HEK293 (cell line): ENCODE results near the gene RAB21.

Experiments used
- CTCF ChIA-PET: fragments of 350-600 bp; formaldehyde crosslinking; extraction: SDS; loops from one replicate; lab custom pipeline; 2021; ENCODE audit warnings: antibody characterized with exemption; lab: Yijun Ruan, JAX
- POLR2A ChIA-PET: fragments of 300-600 bp; formaldehyde crosslinking; extraction: SDS; loops from one replicate; lab custom pipeline; 2020; ENCODE audit warnings: antibody characterized with exemption, inconsistent platforms; lab: Yijun Ruan, JAX
- H3K27ac ChIP-seq: fragments of 200-500 bp; sonication (Bioruptor generic); 2 replicates; pipeline ENCODE4 v1.5.1; 2014; ENCODE audit warnings: low read depth, low read length, control low read depth, inconsistent platforms; ENCODE audit errors: extremely low read depth
- H3K36me3 ChIP-seq, 2 experiments: fragments of 200-500 bp in 1 of 2; sonication (Bioruptor generic) in 1 of 2; 1 replicate in 1 of 2; 2 replicates in 1 of 2; pipeline ENCODE4 v1.5.1; 2014 to 2017; ENCODE audit warnings: inconsistent platforms in 2 of 2, low read length in 2 of 2; ENCODE audit not compliant: control insufficient read depth in 2 of 2, insufficient read depth in 1 of 2
- H3K4me1 ChIP-seq: fragments of 200-500 bp; sonication (Bioruptor generic); 2 replicates; pipeline ENCODE4 v1.5.1; 2014; ENCODE audit warnings: mild to moderate bottlenecking, low read length, inconsistent platforms; ENCODE audit not compliant: control insufficient read depth, insufficient read depth
- H3K4me3 ChIP-seq: 2 replicates; pipeline ENCODE4 v1.5.1; 2011; ENCODE audit warnings: low read depth, mild to moderate bottlenecking, control low read depth, low read length, moderate library complexity
- H3K9me3 ChIP-seq: fragments of 200-500 bp; sonication (Bioruptor generic); 2 replicates; pipeline ENCODE4 v1.5.1; 2014; ENCODE audit warnings: low read depth, low read length, inconsistent platforms; ENCODE audit not compliant: control insufficient read depth, insufficient read depth
- HOXC10 ChIP-seq: sonication (generic); formaldehyde crosslinking; IDR thresholded peaks from 2 replicates; pipeline ENCODE4 v1.8.1; 2023; ENCODE audit warnings: mild to moderate bottlenecking, missing genetic modification reagents
- KLF1 ChIP-seq: fragments of 450-650 bp; formaldehyde crosslinking; IDR thresholded peaks from 2 replicates; pipeline ENCODE4 v1.5.1; 2016; ENCODE audit warnings: missing biosample characterization, missing genetic modification characterization
- KLF7 ChIP-seq: fragments of 450-650 bp; formaldehyde crosslinking; IDR thresholded peaks from 2 replicates; pipeline ENCODE4 v1.5.1; 2016; ENCODE audit warnings: missing biosample characterization, missing genetic modification characterization, borderline replicate concordance
- REST ChIP-seq: fragments of 450-650 bp; formaldehyde crosslinking; IDR thresholded peaks from 2 replicates; pipeline ENCODE4 v1.5.1; 2016; ENCODE audit warnings: missing biosample characterization, missing genetic modification characterization
- SETDB1 ChIP-seq: IDR thresholded peaks from one replicate; pipeline ENCODE4 v1.6.1; 2017; ENCODE audit warnings: mild to moderate bottlenecking, low read length, moderate library complexity, mixed read lengths; ENCODE audit not compliant: insufficient read length
- SP3 ChIP-seq: fragments of 450-650 bp; formaldehyde crosslinking; IDR thresholded peaks from 2 replicates; pipeline ENCODE4 v1.5.1; 2016; ENCODE audit warnings: missing biosample characterization, missing genetic modification characterization
- YY2 ChIP-seq: fragments of 450-650 bp; formaldehyde crosslinking; IDR thresholded peaks from 2 replicates; pipeline ENCODE4 v1.5.1; 2016; ENCODE audit warnings: missing biosample characterization, missing genetic modification characterization
- ZBTB10 ChIP-seq: fragments of 450-650 bp; formaldehyde crosslinking; IDR thresholded peaks from 2 replicates; pipeline ENCODE4 v1.5.1; 2016; ENCODE audit warnings: missing biosample characterization, missing genetic modification characterization
- ZBTB17 ChIP-seq: fragments of 450-650 bp; formaldehyde crosslinking; IDR thresholded peaks from 2 replicates; pipeline ENCODE4 v1.5.1; 2016; ENCODE audit warnings: missing biosample characterization, missing genetic modification characterization
- ZBTB48 ChIP-seq: fragments of 450-650 bp; formaldehyde crosslinking; IDR thresholded peaks from 2 replicates; pipeline ENCODE4 v1.5.1; 2016; ENCODE audit warnings: missing biosample characterization, missing genetic modification characterization
- ZBTB7A ChIP-seq: fragments of 450-650 bp; formaldehyde crosslinking; IDR thresholded peaks from 2 replicates; pipeline ENCODE4 v1.5.1; 2016; ENCODE audit warnings: low read depth, missing biosample characterization, missing genetic modification characterization
- ZNF133 ChIP-seq: fragments of 450-650 bp; formaldehyde crosslinking; IDR thresholded peaks from 2 replicates; pipeline ENCODE4 v1.5.1; 2016; ENCODE audit warnings: missing biosample characterization, missing genetic modification characterization
- ZNF140 ChIP-seq: fragments of 450-650 bp; formaldehyde crosslinking; IDR thresholded peaks from 2 replicates; pipeline ENCODE4 v1.5.1; 2016; ENCODE audit warnings: missing biosample characterization, missing genetic modification characterization
- ZNF146 ChIP-seq: fragments of 450-650 bp; formaldehyde crosslinking; IDR thresholded peaks from 2 replicates; pipeline ENCODE4 v1.5.1; 2016; ENCODE audit warnings: missing biosample characterization, missing genetic modification characterization
- ZNF18 ChIP-seq: fragments of 450-650 bp; formaldehyde crosslinking; IDR thresholded peaks from 2 replicates; pipeline ENCODE4 v1.5.1; 2016; ENCODE audit warnings: missing biosample characterization, missing genetic modification characterization
- ZNF324 ChIP-seq: fragments of 450-650 bp; formaldehyde crosslinking; IDR thresholded peaks from 2 replicates; pipeline ENCODE4 v1.5.1; 2016; ENCODE audit warnings: missing biosample characterization, missing genetic modification characterization
- ZNF449 ChIP-seq: fragments of 450-650 bp; formaldehyde crosslinking; IDR thresholded peaks from 2 replicates; pipeline ENCODE4 v1.5.1; 2017; ENCODE audit warnings: missing biosample characterization, mild to moderate bottlenecking, missing genetic modification characterization, moderate library complexity
- ZNF473 ChIP-seq: fragments of 450-650 bp; formaldehyde crosslinking; IDR thresholded peaks from 2 replicates; pipeline ENCODE4 v1.5.1; 2017; ENCODE audit warnings: missing biosample characterization, missing genetic modification characterization
- ZNF514 ChIP-seq: fragments of 450-650 bp; formaldehyde crosslinking; IDR thresholded peaks from 2 replicates; pipeline ENCODE4 v1.5.1; 2016; ENCODE audit warnings: missing biosample characterization, missing genetic modification characterization
- ZNF521 ChIP-seq: fragments of 450-650 bp; formaldehyde crosslinking; IDR thresholded peaks from 2 replicates; pipeline ENCODE4 v1.5.1; 2017; ENCODE audit warnings: missing biosample characterization, mild to moderate bottlenecking, missing genetic modification characterization
- ZNF544 ChIP-seq: fragments of 450-650 bp; formaldehyde crosslinking; IDR thresholded peaks from 2 replicates; pipeline ENCODE4 v1.5.0; 2017; ENCODE audit warnings: missing biosample characterization, missing genetic modification characterization
- ZNF558 ChIP-seq: fragments of 450-650 bp; formaldehyde crosslinking; IDR thresholded peaks from 2 replicates; pipeline ENCODE4 v1.5.1; 2016; ENCODE audit warnings: missing biosample characterization, missing genetic modification characterization
- ZNF560 ChIP-seq: fragments of 450-650 bp; formaldehyde crosslinking; IDR thresholded peaks from 2 replicates; pipeline ENCODE4 v1.5.1; 2017; ENCODE audit warnings: missing biosample characterization, missing genetic modification characterization, borderline replicate concordance
- ZNF585B ChIP-seq: fragments of 450-650 bp; formaldehyde crosslinking; IDR thresholded peaks from 2 replicates; pipeline ENCODE4 v1.5.1; 2016; ENCODE audit warnings: missing biosample characterization, missing genetic modification characterization
- ZNF629 ChIP-seq: fragments of 450-650 bp; formaldehyde crosslinking; IDR thresholded peaks from 2 replicates; pipeline ENCODE4 v1.5.1; 2017; ENCODE audit warnings: missing biosample characterization, missing genetic modification characterization
- ZNF830 ChIP-seq: fragments of 450-650 bp; IDR thresholded peaks from 2 replicates; pipeline ENCODE4 v1.5.0; 2018; ENCODE audit warnings: missing biosample characterization, missing genetic modification characterization, low read depth, mild to moderate bottlenecking, moderate library complexity

The RAB21 gene

DNA sequence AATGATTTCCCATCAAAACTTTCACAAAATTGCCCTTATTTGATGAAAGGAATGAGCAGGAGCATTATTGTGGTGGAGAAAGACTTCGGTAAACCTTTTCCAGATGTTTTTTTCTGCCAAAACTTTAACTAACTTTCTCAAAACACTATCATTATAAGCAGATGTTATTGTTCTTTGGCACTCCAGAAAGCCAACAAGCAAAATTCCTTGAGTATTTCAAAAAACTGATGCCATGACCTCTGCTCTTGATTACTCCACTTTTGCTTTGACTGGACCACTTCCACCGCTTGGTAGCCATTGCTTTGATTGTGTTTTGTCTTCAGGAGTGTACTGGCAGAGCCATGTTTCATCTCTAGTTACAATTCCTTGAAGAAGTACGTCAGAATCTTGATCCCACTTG lies 29.7 kb upstream of the RAB21 start:
- Histone ChIP-seq H3K9me3 (no peaks in the 10 kb centered on the region), H3K4me1 (no peaks in the 10 kb centered on the region), H3K36me3 (no peaks in the 10 kb centered on the region), H3K27ac (no peak overlapping the region), H3K4me3 (no peak overlapping the region)
- TF ChIP-seq ZNF133 (peak; percentile 30; the same call in 1 of the 2 replicates), SETDB1 (peak; percentile 28), REST (no peak), ZNF585B (tag by site-specific recombination) (no peak)
- CTCF ChIA-PET: interaction anchor here (0.6 kb wide), 2 partner anchors 214 to 219 kb away, joined by 3 to 5 read pairs; no protein-coding TSS in a partner anchor
- POLR2A ChIA-PET: no interaction called here

GRCh38 chr12:71726548-71726947 lies 28.1 kb upstream of the RAB21 start:
- CTCF ChIA-PET: interaction anchor here (0.6 to 0.9 kb wide), 2 partner anchors 11 to 20 kb away, joined by 3 to 5 read pairs; no protein-coding TSS in a partner anchor
- Histone ChIP-seq H3K4me1 (no peaks in the 10 kb centered on the region), H3K4me3 (no peak overlapping the region), H3K9me3 (no peaks in the 10 kb centered on the region), H3K36me3 (no peaks in the 10 kb centered on the region), H3K27ac (no peak overlapping the region)
- TF ChIP-seq ZNF324 (tag by site-specific recombination): no peak
- TF ChIP-seq ZNF514 (tag by site-specific recombination): no peak
- TF ChIP-seq ZNF449 (tag by site-specific recombination): no peak
- TF ChIP-seq ZBTB10 (tag by site-specific recombination): no peak
- TF ChIP-seq KLF1 (tag by site-specific recombination): no peak
- no peak for TF ChIP-seq ZNF629 (tag by site-specific recombination)
- no peak for TF ChIP-seq ZNF18 (tag by site-specific recombination)
- no peak for TF ChIP-seq ZBTB7A
- no peak for TF ChIP-seq ZBTB48 (tag by site-specific recombination)
- POLR2A ChIA-PET: no interaction called here

DNA sequence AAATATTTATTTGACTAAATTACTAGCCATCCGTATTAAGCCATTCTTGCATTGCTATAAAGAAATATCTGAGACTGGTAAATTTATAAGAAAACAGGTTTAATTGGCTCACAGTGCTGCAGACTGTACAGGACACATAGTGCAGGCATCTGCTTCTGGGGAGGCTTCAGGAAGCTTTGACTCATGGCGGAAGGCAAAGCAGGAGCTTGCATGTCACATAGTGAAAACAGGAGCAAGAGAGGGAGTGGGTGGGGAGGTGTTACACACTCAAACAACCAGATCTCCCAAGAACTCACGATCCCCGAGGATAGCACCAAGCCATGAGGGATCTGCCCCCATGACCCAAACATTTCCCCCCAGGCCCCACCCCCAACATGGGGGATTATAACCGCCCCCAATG lies 26.7 kb upstream of the RAB21 start:
- CTCF ChIA-PET: no interaction called here
- POLR2A ChIA-PET: no interaction called here
- no peaks in the 10 kb centered on the region for H3K36me3 ChIP-seq
- no peak for TF ChIP-seq ZNF544 (tag by site-specific recombination)
- no peak for TF ChIP-seq ZNF146 (tag by site-specific recombination)
- TF ChIP-seq ZNF521 (tag by site-specific recombination): no peak
- no peak for TF ChIP-seq ZNF830 (tag by site-specific recombination)
- no peak for TF ChIP-seq HOXC10 (CRISPR knock-in tag)
- no peak for TF ChIP-seq YY2
- TF ChIP-seq ZNF473 (tag by site-specific recombination): no peak
- TF ChIP-seq ZBTB17 (tag by site-specific recombination): no peak
- TF ChIP-seq ZNF140: no peak
- no peak for TF ChIP-seq SP3 (tag by site-specific recombination)
- no peak for TF ChIP-seq KLF7 (tag by site-specific recombination)
- no peak for TF ChIP-seq ZNF558 (tag by site-specific recombination)
- TF ChIP-seq ZNF560 (tag by site-specific recombination): no peak

More for the DNA sequence above, 26.7 kb upstream of the RAB21 start:
- no peak overlapping the region for H3K4me3 ChIP-seq
- H3K4me1 ChIP-seq: no peaks in the 10 kb centered on the region
- H3K27ac ChIP-seq: no peak overlapping the region
- H3K9me3 ChIP-seq: no peaks in the 10 kb centered on the region
